Thyroid gland (tissue), 4 donors: Measurements from ENCODE around the gene EXOC3L1. TPM values are rescaled to one million over a fixed set of nuclear protein-coding genes. Genes with fewer than 3 reads are reported as not detected.
A peak's percentile ranks its signal among the peaks of the same experiment; 100 is the strongest.

Experiments
- DNase-seq, 2 donors: peaks; one replicate each; pipeline ENCODE4 v3.0.0-alpha.2; 2019
- H3K27ac ChIP-seq, 3 donors: fragments of 200-600 bp; sonication (generic); 1 replicate in 2 of 3; 2 replicates in 1 of 3; pipeline ENCODE4 v1.5.1; 2016 to 2019; ENCODE audit warnings: mild to moderate bottlenecking in 1 of 3, moderate library complexity in 1 of 3
- H3K27me3 ChIP-seq: fragments of 200-600 bp; sonication (generic); one replicate; pipeline ENCODE4 v1.5.1; 2019
- H3K36me3 ChIP-seq, 2 donors: fragments of 200-600 bp; sonication (generic); one replicate each; pipeline ENCODE4 v1.5.1; 2016 to 2019
- H3K4me1 ChIP-seq, 2 donors: fragments of 200-600 bp; sonication (generic); one replicate each; pipeline ENCODE4 v1.5.1; 2017 to 2019
- H3K4me3 ChIP-seq, 3 donors: fragments of 200-600 bp; sonication (generic); replicated peaks in 1 of 3; 1 replicate in 2 of 3; 2 replicates in 1 of 3; pipeline ENCODE4 v1.5.1; 2016; ENCODE audit warnings: mild to moderate bottlenecking in 1 of 3
- H3K9me3 ChIP-seq: fragments of 200-600 bp; sonication (generic); one replicate; pipeline ENCODE4 v1.5.1; 2017
- POLR2A ChIP-seq, 2 donors: fragments of 450-650 bp; IDR thresholded peaks; one replicate each; pipeline ENCODE4 v1.6.1; 2017; ENCODE audit warnings: antibody characterized with exemption in 2 of 2, mild to moderate bottlenecking in 2 of 2, moderate library complexity in 1 of 2
- WGBS, 2 donors: methylation state at CpG; one replicate each; pipeline ENCODE4 v1.1.5; 2017; 5-methylcytosine and 5-hydroxymethylcytosine counted together
- intact Hi-C: fragments of 100-400 bp; cut with DNase I; formaldehyde crosslinking; loops from one replicate; pipeline ENCODE4 v1.15.1; 2023
- total RNA-seq, 4 donors: library from RNA; depleted of rRNA; stranded (reverse); fragments of >200 nt; gene quantifications; one replicate each; pipeline ENCODE4 v1.2.3, GENCODE V29; 2016
- TF ChIP-seq, protein P1 (sequence below), 6 experiments: fragments of 200-600 bp in 3 of 6; fragments of 450-650 bp in 3 of 6; sonication (generic) in 3 of 6; IDR thresholded peaks; one replicate each; pipeline ENCODE4 v1.5.1; 2016 to 2019; ENCODE audit warnings: antibody characterized with exemption in 6 of 6, mild to moderate bottlenecking in 2 of 6, inconsistent platforms in 1 of 6, moderate library complexity in 1 of 6

Gene EXOC3L1
- total RNA-seq, 4 donors from 2014 or later: 5.9 to 8.6 (median 7.6) TPM

DNA sequence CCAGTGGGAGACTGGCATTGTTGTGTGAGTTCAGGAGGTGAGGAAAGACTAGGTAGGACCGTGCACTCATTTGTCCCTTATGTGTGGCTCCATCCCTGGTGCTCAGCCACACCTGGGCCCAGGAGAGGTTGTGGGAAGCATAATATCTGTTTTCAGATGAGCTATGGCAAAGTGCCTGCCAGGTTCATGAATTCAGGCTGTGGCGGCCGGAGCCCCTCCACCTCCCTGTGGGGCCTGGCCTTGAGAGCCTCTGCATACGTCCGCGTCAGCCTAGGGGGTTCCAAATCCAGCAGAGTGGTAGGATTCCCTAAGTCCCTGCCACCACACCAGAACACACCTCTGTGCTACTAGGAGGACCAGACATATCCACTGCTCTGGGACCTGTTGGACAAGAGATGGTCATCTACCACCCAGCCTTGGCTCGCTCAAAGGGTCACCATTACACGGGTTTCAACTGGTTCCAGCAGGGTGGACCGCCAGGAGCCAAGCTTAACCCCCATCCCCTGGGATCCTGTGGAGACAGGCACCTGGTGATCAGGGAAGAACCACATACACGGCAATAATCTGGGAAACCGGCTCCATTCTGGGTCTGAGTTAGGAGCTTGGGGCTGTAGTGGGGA is 41.2 kb downstream of the EXOC3L1 start:
- DNase-seq: no peak
- 90 to 96% methylated on average over 5 to 9 of the region's 11 CpGs for WGBS, 2 donors
- intact Hi-C loops: no loop called here

DNA sequence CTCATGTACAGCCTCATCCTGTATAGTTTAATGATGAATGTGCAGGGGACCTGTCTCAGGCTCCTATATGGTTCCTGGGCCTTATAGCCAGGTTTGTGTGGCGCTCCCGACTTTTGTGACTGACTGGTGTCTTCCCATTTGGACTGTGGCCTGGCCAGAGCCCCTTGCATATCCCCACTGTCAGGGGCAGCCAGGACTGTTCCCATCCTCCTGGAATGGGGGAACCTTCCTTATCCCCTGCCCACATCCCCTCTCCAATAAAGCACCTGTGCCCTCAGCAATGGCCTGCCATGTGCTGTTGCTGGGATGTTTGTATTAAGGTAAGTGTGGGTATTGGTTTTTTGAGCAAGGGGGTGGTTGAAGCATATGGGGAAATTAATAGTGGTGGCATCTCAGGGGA is 41.7 kb downstream of the EXOC3L1 start:
- Histone ChIP-seq H3K4me1 (peaks cover 7 to 31% of the 10 kb centered on the region in 2 donors), H3K27ac (no peak overlapping the region), H3K36me3 (peaks cover 24 to 26% of the 10 kb centered on the region in 2 donors), H3K9me3 (no peaks in the 10 kb centered on the region), H3K4me3 (no peak overlapping the region), H3K27me3 (no peaks in the 10 kb centered on the region)
- no peak for DNase-seq
- WGBS, 2 donors: 96 to 97% methylated on average over 2 of the region's 2 CpGs
- intact Hi-C loops: no loop called here
- TF ChIP-seq, protein P1, sequence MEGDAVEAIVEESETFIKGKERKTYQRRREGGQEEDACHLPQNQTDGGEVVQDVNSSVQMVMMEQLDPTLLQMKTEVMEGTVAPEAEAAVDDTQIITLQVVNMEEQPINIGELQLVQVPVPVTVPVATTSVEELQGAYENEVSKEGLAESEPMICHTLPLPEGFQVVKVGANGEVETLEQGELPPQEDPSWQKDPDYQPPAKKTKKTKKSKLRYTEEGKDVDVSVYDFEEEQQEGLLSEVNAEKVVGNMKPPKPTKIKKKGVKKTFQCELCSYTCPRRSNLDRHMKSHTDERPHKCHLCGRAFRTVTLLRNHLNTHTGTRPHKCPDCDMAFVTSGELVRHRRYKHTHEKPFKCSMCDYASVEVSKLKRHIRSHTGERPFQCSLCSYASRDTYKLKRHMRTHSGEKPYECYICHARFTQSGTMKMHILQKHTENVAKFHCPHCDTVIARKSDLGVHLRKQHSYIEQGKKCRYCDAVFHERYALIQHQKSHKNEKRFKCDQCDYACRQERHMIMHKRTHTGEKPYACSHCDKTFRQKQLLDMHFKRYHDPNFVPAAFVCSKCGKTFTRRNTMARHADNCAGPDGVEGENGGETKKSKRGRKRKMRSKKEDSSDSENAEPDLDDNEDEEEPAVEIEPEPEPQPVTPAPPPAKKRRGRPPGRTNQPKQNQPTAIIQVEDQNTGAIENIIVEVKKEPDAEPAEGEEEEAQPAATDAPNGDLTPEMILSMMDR (IDR thresholded peaks at IDR 0.05): no peak
- TF ChIP-seq POLR2A (IDR thresholded peaks at IDR 0.05): no peak

More for the DNA sequence above, 41.2 kb downstream of the EXOC3L1 start:
- Histone ChIP-seq H3K9me3 (no peaks in the 10 kb centered on the region), H3K4me3 (no peak overlapping the region), H3K27ac (no peak overlapping the region), H3K27me3 (no peaks in the 10 kb centered on the region), H3K36me3 (peaks cover 20 to 21% of the 10 kb centered on the region in 2 donors), H3K4me1 (peaks cover 7 to 31% of the 10 kb centered on the region in 2 donors)
- TF ChIP-seq, protein P1 (IDR thresholded peaks at IDR 0.05): no peak
- TF ChIP-seq POLR2A (IDR thresholded peaks at IDR 0.05): no peak

DNA sequence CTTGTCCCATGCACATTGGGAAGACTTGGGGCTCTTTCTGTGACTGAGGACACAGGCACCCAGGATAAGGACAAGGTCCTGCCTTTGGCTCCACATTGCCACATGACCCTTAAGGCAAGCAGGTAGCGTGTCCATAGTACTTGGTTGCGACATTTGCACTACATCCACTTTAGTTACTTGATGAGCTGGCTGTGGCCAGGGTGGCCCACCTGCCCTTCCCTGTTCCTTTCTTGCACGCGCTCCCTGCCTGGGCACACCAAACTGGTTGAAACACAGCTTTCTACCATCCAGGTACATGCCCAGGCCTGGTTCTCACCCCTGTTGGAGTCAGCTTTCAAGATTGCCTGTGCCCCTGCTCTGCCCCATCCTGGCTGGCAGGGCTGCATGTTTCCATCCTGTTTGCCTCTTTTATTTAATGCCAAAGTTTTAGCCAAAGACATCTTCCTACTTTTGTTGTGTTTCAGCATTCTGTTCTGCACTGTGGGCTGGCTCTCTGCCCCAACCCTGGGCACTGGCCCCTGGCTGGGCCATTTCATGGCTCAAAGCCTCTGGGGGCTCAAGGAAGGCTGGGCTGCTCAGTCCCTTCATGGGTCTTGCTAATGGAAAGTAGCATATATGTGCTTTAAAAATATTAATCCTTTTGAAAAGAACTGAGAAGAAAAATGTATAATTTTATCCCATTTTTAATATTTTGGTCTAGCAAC is 42.3 kb downstream of the EXOC3L1 start:
- no peak for TF ChIP-seq POLR2A (IDR thresholded peaks at IDR 0.05)
- TF ChIP-seq, protein P1 (IDR thresholded peaks at IDR 0.05): no peak
- H3K27me3 ChIP-seq: no peaks in the 10 kb centered on the region

DNA sequence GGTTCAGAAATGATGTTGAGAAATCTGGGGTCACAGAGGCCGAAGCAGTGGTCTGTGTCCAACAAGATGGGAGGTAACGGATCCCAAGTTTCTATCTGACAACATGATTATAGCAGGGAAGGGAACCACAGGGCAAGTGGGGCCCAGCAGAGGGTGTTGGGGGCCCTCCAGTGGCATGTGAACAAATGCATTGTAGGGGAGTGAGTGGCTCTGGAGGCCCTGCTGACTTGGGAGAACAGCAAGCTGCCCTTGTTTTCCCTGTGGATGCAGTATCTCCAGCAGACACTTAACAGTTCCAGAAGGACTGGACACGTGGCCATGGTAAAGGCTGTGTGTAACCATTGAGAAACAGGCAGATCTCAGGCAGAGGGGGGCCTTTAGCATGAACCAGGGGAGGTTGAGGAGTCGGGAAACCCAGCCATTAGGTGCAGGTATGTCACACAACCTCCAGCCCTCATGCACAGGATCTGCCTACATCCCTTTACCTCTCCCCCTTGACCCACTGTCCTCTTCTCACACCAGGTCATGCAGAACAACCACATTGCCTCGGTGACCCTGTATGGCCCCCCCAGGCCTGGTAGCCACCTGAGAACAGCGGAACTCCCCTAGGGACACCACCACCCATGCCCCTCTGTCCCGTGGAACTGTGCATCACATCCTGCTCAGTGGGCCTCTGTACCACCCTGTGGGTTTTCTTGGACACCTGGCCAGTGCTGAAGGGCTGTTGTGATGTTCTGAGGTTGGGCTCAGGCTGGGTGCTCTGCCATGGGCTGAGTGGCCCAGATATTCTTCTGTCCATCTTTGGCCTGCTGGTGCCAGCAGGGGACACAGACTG is 43.2 kb downstream of the EXOC3L1 start:
- intact Hi-C loops: no loop called here
- H3K36me3 ChIP-seq: peaks cover 33 to 35% of the 10 kb centered on the region in 2 donors
- DNase-seq: no peak
- 84 to 91% methylated on average over 7 of the region's 7 CpGs for WGBS, 2 donors
- peaks cover 7 to 29% of the 10 kb centered on the region in 2 donors for H3K4me1 ChIP-seq
- H3K4me3 ChIP-seq: no peak overlapping the region
- no peaks in the 10 kb centered on the region for H3K9me3 ChIP-seq
- H3K27me3 ChIP-seq: no peaks in the 10 kb centered on the region
- H3K27ac ChIP-seq: no peak overlapping the region
- TF ChIP-seq, protein P1 (IDR thresholded peaks at IDR 0.05): no peak
- no peak for TF ChIP-seq POLR2A (IDR thresholded peaks at IDR 0.05)

More for the DNA sequence above, 42.3 kb downstream of the EXOC3L1 start:
- H3K36me3 ChIP-seq: peaks cover 25 to 28% of the 10 kb centered on the region in 2 donors
- 89 to 94% methylated on average over 4 of the region's 4 CpGs for WGBS, 2 donors
- intact Hi-C loops: no loop called here
- H3K27ac ChIP-seq: peak overlapping the region in 1 of 3 donors; percentile 28
- DNase-seq: peak; percentile 61 to 70
- H3K4me3 ChIP-seq: no peak overlapping the region
- H3K9me3 ChIP-seq: no peaks in the 10 kb centered on the region
- peaks cover 7 to 31% of the 10 kb centered on the region in 2 donors for H3K4me1 ChIP-seq
